Activated T-cell treated with anti-CD3 and anti-CD28 coated beads for 1 hour (primary cell): ENCODE results near the gene KLC3.

Experiments used
- DNase-seq: peaks from one replicate; pipeline ENCODE4 v3.0.0-alpha.2; 2020; ENCODE audit warnings: low read depth

KLC3 gene

DNA sequence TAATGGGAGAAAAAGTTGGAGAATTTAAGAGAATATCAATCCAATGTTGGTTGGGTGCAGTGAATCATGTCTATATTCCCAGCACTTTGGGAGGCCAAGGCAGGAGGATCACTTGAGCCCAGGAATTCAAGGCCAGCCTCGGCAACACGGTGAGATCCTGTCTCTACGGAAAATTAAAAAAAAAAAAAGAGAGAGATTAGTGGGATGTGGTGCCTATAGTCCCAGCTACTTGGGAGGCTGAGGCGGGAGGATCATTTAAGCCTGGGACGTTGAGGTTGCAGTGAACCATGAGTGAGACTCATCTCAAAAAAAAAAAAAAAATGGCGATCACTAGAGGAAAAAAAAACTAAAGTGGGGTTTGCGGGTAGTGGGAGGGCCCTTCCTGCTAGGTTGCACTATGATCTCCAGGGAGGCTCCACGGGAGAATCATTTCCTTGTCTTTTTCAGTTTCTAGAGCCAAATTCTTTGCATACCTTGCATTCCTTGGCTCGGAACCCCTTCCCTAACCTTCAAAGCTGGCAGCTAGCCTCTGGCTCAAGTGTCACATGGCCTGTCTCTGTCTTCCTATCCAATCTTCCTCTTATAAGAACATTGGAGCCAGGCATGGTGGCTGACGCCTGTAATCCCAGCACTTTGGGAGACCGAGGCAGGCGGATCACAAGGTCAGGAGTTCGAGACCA is 35.6 kb downstream of the KLC3 start:
- DNase-seq: no peak

DNA sequence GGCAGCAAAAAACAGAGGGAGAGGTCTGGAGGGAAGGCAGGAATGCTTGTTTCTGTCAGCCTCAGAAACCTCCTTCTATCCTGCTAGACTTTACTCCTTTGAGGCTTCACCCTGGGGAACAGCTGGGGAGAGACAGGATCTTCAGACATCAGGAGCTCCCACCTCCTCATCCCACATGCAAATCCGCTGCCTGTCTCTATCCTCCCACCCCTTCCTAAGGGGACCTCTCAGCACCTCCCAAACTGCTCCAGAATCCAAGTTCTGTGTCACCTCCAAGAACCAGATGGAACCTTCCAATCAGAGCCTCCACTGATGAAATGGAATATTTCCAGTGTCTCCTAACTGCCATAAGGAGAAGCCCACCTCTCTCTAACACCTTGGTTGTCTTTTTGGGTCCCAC is 39.6 kb downstream of the KLC3 start:
- no peak for DNase-seq

- DNase-seq: no peak
These were observed 41.9 kb downstream of the KLC3 start for GRCh38 chr19:45382426-45382825.

GRCh38 chr19:45385392-45386221 is 45.1 kb downstream of the KLC3 start:
- DNase-seq: no peak

DNA sequence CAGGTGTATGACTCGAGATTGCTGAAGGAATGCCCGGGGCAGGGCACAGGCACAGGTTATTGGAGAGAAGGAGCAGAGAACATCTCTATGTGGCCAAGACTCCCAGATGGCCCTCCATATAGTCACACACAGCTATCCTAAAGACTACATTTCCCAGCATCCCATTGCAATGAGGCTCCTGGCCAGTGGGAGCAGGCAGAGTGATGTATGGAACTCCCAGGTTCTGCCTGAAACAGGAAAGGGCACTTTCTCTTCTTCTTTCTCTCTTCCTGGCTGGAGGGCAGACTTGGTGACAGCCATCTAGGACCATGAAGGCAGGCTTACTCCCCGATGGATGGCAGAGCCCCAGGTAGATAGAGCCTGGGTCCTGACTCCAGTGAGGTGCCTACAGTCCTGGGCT is 50.8 kb downstream of the KLC3 start:
- no peak for DNase-seq

DNA sequence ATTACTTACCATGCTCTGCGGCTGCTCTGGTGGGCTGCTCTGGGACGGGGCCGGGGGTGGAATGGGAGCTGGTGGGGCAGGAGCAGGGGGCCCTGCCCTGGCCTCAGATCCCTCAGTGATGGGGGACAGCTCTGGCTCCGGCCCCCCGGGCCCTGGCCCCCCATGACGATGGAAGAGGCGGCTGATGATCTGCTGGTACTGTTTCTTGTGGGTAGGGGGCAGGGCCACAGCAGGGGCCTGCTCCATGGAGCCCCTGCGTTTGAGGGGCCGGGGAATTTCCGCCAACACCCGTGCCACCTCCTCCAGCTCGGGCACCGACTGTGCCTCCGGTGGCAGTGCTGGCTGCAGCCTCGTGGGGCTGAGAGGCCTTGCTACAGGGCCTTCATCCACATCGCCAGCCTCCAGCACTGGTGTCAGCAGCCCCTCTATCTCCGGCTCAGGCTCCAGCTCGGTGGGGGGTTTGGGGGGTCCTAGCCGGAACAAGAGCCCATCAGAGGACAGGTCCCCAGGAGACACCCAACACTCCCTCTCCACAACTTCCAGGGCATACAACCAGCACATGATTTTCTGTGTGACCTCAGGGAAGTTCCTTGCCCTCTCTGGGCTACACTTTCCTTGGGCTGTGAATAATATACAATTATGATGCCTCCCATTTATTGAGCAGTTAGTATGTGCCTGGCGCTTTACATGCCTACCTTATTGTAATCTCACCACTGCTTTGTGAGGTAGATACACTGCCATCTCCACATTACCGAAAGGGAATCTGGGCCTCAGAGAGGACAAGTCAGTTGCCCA is 51.5 kb downstream of the KLC3 start:
- no peak for DNase-seq

GRCh38 chr19:45395821-45396617 is 55.5 kb downstream of the KLC3 start:
- DNase-seq: no peak

DNA sequence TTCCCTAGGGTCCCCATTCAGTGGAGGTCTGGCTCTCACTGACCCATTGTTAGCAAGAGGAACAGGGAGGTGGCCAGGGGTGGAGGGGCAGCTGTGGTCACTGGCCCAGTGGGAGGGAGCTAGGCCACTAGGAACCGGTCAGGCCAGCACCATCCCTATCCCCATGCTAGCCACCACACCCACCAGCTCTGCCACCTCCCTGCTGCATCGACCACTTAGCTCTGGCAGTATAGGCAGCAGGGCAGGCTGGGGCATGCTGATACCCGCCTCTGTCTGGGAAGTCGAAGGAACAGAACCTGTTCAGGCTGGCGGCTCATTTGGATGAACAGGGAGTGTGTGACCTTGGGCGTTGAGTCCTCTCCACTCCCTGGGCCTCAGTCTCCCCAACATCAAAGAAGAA is 59.6 kb downstream of the KLC3 start:
- DNase-seq: no peak
